ENCODE results near the gene FOXA3. TPM values are rescaled to one million over a fixed set of nuclear protein-coding genes. Genes with fewer than 3 reads are reported as not detected.
"Not testable (repeated sequence)": the region's sequence is repeated elsewhere in the genome, so short reads cannot be mapped to it uniquely, and the experiment has no call there.

The FOXA3 gene
- total RNA-seq, 1 donor from 2014 or later = 0.23 TPM

GRCh38 chr19:45854167-45854778 is 9.9 kb upstream of the FOXA3 start:
- no peak overlapping the region for H3K4me3 Mint-ChIP-seq
- no peak overlapping the region for H3K27ac Mint-ChIP-seq
- DNase-seq = no peak
- intact Hi-C loops (cut with micrococcal nuclease) = no loop called here
- peaks cover 3% of the 10 kb centered on the region for H3K4me1 Mint-ChIP-seq
- H3K36me3 Mint-ChIP-seq (ENCODE audit: low read depth) = peaks cover 46% of the 10 kb centered on the region
- H3K9me3 Mint-ChIP-seq = no peaks in the 10 kb centered on the region
- no peaks in the 10 kb centered on the region for H3K27me3 Mint-ChIP-seq

GRCh38 chr19:45860359-45861259 is 3.5 kb upstream of the FOXA3 start:
- peaks cover 22% of the 10 kb centered on the region for H3K36me3 Mint-ChIP-seq (ENCODE audit: low read depth)
- H3K4me3 Mint-ChIP-seq = peak overlapping the region; percentile 90
- no peak for DNase-seq
- no peak overlapping the region for H3K27ac Mint-ChIP-seq
- no peaks in the 10 kb centered on the region for H3K9me3 Mint-ChIP-seq
- intact Hi-C loops (cut with micrococcal nuclease) = loop anchor here (5.0 kb wide), 1 partner anchor 43 kb away; the partner anchor contains the start of gene RSPH6A
- peaks cover 19% of the 10 kb centered on the region for H3K27me3 Mint-ChIP-seq
- peaks cover 24% of the 10 kb centered on the region for H3K4me1 Mint-ChIP-seq

GRCh38 chr19:45862271-45862563 is 1.9 kb upstream of the FOXA3 start:
- Mint-ChIP-seq H3K36me3 (ENCODE audit: low read depth) (peaks cover 20% of the 10 kb centered on the region), H3K27ac (peak overlapping the region; percentile 97), H3K4me1 (peaks cover 24% of the 10 kb centered on the region), H3K4me3 (peak overlapping the region; percentile 90), H3K9me3 (no peaks in the 10 kb centered on the region), H3K27me3 (peaks cover 32% of the 10 kb centered on the region)
- intact Hi-C loops (cut with micrococcal nuclease) = loop anchor here (2.0 to 5.0 kb wide), 2 partner anchors 45 to 131 kb away; partner anchors contain the start of genes FBXO46 and RSPH6A
- DNase-seq = no peak

- Mint-ChIP-seq H3K36me3 (ENCODE audit: low read depth) (peaks cover 20% of the 10 kb centered on the region), H3K9me3 (no peaks in the 10 kb centered on the region), H3K4me3 (peak within 1 kb of the TSS; percentile 90), H3K4me1 (peaks cover 24% of the 10 kb centered on the region), H3K27me3 (peaks cover 36% of the 10 kb centered on the region), H3K27ac (peak within 1 kb of the TSS; percentile 97)
- DNase-seq = peak; percentile 100
- intact Hi-C loops (cut with micrococcal nuclease) = loop anchor here (1.0 to 5.0 kb wide), 6 partner anchors 24 to 170 kb away; partner anchors contain the start of genes CCDC61, FBXO46, IRF2BP1 and MYPOP
Observed at GRCh38 chr19:45862564-45863334, 1.4 kb upstream of the FOXA3 start, which contains the start of gene SYMPK. Gene SYMPK, minus strand, starts transcription at chr19:45863147. Its CDS starts 8,652 bp downstream, at chr19:45854495.

- Mint-ChIP-seq H3K4me1 (peaks cover 21% of the 10 kb centered on the region), H3K4me3 (peak overlapping the region; percentile 90), H3K27me3 (peaks cover 38% of the 10 kb centered on the region), H3K36me3 (ENCODE audit: low read depth) (peaks cover 15% of the 10 kb centered on the region), H3K27ac (peak overlapping the region; percentile 97), H3K9me3 (no peaks in the 10 kb centered on the region)
- DNase-seq = no peak
- intact Hi-C loops (cut with micrococcal nuclease) = loop anchor here (1.0 to 5.0 kb wide), 6 partner anchors 23 to 171 kb away; partner anchors contain the start of genes CCDC61, FBXO46, IRF2BP1 and MYPOP
Observed at GRCh38 chr19:45863335-45863839, 739 bp upstream of the FOXA3 start.

GRCh38 chr19:45864629-45865082 is 530 bp downstream of the FOXA3 start:
- peaks cover 6% of the 10 kb centered on the region for H3K36me3 Mint-ChIP-seq (ENCODE audit: low read depth)

GRCh38 chr19:45865269-45865948 is 1.3 kb downstream of the FOXA3 start:
- Mint-ChIP-seq H3K4me3 (no peak overlapping the region), H3K36me3 (ENCODE audit: low read depth) (peaks cover 4% of the 10 kb centered on the region), H3K9me3 (no peaks in the 10 kb centered on the region), H3K27me3 (peaks cover 38% of the 10 kb centered on the region), H3K4me1 (peaks cover 21% of the 10 kb centered on the region), H3K27ac (peak overlapping the region; percentile 2)
- no peak for DNase-seq
- intact Hi-C loops (cut with micrococcal nuclease) = no loop called here

More at GRCh38 chr19:45864629-45865082, 530 bp downstream of the FOXA3 start:
- Mint-ChIP-seq H3K27me3 (peaks cover 38% of the 10 kb centered on the region), H3K9me3 (no peaks in the 10 kb centered on the region), H3K27ac (peak overlapping the region; percentile 35), H3K4me3 (peak overlapping the region; percentile 30), H3K4me1 (peaks cover 21% of the 10 kb centered on the region)
- intact Hi-C loops (cut with micrococcal nuclease) = loop anchor here (1.0 to 5.0 kb wide), 2 partner anchors 19 to 47 kb away; partner anchors contain the start of gene RSPH6A
- no peak for DNase-seq

GRCh38 chr19:45866400-45867176 is 2.5 kb downstream of the FOXA3 start:
- Mint-ChIP-seq H3K9me3 (no peaks in the 10 kb centered on the region), H3K4me1 (peaks cover 18% of the 10 kb centered on the region), H3K27me3 (peaks cover 38% of the 10 kb centered on the region), H3K27ac (no peak overlapping the region), H3K36me3 (ENCODE audit: low read depth) (peaks cover 2% of the 10 kb centered on the region), H3K4me3 (no peak overlapping the region)
- DNase-seq = no peak
- intact Hi-C loops (cut with micrococcal nuclease) = no loop called here

- Mint-ChIP-seq H3K4me1 (peaks cover 12% of the 10 kb centered on the region), H3K27me3 (peaks cover 38% of the 10 kb centered on the region)
- H3K4me3 Mint-ChIP-seq; intact Hi-C loops (cut with micrococcal nuclease); DNase-seq; H3K27ac Mint-ChIP-seq; H3K36me3 Mint-ChIP-seq (ENCODE audit: low read depth); H3K9me3 Mint-ChIP-seq: not testable (repeated sequence)
Observed at GRCh38 chr19:45867241-45867640, 3.1 kb downstream of the FOXA3 start.

GRCh38 chr19:45870798-45871197 is 6.7 kb downstream of the FOXA3 start:
- intact Hi-C loops (cut with micrococcal nuclease) = no loop called here
- H3K9me3 Mint-ChIP-seq = no peaks in the 10 kb centered on the region
- peaks cover 27% of the 10 kb centered on the region for H3K27me3 Mint-ChIP-seq
- no peak overlapping the region for H3K4me3 Mint-ChIP-seq
- H3K4me1 Mint-ChIP-seq = no peaks in the 10 kb centered on the region
- no peak overlapping the region for H3K27ac Mint-ChIP-seq
- no peak for DNase-seq
- H3K36me3 Mint-ChIP-seq (ENCODE audit: low read depth) = no peaks in the 10 kb centered on the region

- Mint-ChIP-seq H3K27ac (no peak overlapping the region), H3K27me3 (peaks cover 22% of the 10 kb centered on the region), H3K4me3 (no peak overlapping the region), H3K9me3 (no peaks in the 10 kb centered on the region), H3K36me3 (ENCODE audit: low read depth) (no peaks in the 10 kb centered on the region), H3K4me1 (peaks cover 7% of the 10 kb centered on the region)
- no peak for DNase-seq
- intact Hi-C loops (cut with micrococcal nuclease) = no loop called here
Observed at GRCh38 chr19:45872095-45872919, 8.2 kb downstream of the FOXA3 start.

Measured in activated CD4-positive, alpha-beta T cell treated with anti-CD3 and anti-CD28 coated beads, Interleukin-2, amount 10 ng/mL, durations not matched to agents 24 days and 14 days (primary cell).